NAMALWA (cell line): Measurements from ENCODE around the gene CBX4.

Experiments
- DNase-seq: peaks from one replicate; pipeline ENCODE4 v3.0.0-alpha.2; 2015; ENCODE audit warnings: low spot score

Gene CBX4

DNA sequence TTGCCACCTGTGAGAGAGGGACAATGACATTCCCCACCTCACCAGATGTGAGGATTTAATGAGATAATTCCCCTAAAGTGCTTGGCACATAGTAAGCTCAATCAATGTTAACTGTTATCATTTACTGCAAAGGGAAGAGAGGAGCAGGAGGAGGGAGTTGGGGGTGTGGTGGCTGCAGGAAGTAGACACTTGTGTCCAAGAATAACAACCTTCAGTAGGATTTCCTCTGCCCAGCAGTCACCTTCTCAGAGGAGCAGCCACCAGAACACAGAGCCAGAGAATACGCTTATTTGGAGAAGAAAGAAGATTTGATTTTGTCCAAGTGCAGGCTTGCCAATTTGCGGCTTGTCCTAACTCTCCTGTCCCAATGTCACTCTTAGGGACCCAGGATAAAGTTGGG lies 10.2 kb downstream of the CBX4 start:
- DNase-seq, result no peak

DNA sequence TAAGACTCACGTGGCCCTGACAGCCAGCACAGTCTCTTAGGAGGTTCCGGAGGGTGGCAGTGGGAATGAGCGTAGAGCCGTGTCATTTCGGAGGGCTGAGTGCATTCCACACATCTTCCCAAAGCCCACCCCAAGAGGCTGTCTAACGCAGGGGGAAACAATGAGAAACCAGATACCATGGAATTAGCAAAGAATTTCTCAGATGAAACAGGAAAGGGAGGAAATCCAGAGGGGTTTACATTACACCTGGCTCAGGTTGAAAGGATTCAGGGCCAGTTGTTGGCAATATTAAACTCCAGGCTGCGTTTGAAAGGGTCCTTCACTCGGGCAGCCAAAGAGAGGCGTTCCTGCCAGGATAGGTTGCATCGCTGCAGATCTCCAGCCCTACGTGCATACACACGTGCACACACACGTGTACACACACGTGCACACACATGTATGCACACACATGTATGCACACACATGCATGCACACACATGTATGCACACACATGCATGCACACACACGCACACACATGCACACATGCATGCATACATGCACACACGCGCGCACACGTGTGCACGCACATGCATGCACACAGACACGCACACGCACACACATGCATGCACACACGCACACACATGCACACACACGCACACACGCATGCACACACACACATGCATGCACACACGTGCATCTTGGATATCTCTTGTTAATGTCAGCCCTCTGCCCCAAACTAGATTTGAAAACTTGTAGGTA lies 12.2 kb downstream of the CBX4 start:
- no peak for DNase-seq

DNA sequence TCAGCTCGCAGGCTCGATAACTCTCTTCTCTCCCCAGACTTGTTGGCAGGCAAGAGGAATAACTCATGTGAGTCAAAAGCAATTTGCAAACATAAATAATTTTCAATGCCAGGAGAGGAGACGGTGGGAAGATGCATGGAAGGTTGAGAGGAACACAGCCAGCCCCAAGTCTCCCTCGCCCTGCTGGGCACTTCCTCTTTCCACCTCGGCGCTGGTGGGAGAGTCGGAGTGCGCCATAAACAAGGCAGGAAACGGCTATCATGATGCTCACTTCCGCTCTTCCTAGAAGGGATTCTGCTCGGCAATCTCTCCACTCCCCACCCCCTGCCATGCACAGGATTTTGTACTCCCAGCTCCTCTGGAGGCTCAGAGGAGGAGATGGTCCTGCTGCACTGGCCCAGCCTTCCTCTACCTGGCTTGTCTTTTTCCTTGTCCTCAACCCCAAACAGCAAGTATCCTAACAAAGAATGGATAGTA lies 13.0 kb downstream of the CBX4 start:
- no peak for DNase-seq

DNA sequence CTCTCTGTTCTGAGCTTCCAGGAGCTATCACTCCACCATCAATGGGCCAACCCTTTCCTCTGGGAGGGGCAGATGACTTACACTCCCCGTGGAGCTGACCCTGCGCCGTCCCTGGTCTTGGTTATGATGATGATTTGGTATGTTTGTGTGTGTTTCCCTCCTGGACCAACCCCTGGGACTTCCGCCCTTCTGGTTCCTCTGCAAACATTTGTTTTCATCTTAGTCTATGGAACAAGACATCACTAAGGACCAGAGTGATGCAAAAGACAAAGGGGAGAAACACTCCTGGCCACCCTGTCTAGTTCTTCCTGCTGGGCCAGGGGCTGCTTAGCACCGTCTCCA lies 13.7 kb downstream of the CBX4 start:
- no peak for DNase-seq

DNA sequence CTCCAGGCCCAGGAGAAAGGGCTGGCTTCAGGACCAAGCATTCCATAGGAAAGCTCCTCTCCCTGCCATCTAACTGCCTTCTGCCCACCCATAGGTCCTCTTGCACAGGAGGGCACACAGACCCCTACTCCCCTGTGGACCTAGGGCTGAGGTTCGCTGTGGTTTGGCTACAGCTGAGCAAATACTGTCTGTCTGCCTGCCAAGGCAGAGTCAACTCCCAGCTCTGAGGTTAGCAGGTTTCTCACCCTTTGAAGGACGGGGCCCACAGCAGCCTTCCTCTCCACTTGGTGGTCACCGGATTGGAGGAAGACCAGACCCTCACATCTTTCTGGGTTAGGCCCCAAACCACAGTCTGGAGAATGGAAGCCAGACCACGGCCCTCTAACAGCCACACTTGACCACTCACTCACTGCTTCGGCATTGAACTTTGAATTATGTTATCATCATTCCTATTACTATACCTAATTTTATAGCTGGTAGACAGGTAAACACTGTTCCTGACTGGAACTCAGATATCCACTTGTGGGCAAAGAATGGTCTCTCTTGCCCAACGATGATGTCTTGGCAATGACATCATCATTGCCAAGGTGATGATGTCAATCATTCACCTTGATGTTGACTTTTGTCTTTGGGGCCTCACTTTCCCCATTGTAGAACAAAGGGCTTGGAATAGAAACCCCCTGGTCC lies 14.2 kb downstream of the CBX4 start:
- no peak for DNase-seq

DNA sequence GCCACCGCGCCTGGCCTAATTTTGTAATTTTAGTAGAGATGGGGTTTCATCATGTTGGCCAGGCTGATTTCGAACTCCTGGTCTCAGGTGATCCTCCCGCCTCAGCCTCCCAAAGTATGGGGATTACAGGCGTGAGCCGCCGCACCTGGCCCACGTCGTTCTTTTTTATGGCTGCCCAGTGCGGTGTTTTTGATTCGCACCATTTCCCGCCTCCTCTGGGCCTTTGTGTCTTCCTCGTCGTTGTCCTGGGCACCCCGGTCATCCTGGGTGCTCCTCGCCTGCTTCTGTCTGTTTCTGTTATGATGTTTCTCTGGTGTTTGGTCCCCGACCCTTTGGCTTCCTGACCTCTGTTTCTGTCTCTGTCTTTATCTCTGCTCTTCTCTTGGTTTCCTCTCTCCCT lies 15.0 kb downstream of the CBX4 start:
- DNase-seq, result no peak

DNA sequence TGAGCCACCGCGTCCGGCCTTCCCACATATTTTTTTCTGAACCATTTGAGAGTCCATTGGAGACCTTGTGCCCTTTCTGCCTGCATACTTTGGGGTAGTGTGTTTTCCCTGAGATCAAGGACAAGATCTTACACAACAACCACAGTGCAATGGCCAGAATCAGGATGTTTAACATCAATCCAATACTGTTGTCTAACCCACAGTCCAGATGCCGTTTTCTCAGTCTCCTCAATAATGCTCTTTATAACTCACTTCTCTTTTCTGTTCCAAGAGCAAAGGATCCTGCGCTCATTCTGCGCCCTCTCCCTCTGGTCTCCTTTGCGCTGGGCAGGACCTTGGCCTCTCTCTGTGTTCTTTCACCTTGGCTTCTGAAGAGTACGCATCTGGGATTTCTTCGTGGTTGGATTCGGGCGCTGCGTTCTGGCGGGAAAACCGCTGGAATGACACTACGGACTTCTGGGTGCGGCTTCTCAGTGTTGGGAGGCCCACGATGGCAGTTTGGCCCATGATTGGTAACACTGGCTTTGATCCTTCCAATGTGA lies 16.6 kb downstream of the CBX4 start:
- DNase-seq, result no peak

DNA sequence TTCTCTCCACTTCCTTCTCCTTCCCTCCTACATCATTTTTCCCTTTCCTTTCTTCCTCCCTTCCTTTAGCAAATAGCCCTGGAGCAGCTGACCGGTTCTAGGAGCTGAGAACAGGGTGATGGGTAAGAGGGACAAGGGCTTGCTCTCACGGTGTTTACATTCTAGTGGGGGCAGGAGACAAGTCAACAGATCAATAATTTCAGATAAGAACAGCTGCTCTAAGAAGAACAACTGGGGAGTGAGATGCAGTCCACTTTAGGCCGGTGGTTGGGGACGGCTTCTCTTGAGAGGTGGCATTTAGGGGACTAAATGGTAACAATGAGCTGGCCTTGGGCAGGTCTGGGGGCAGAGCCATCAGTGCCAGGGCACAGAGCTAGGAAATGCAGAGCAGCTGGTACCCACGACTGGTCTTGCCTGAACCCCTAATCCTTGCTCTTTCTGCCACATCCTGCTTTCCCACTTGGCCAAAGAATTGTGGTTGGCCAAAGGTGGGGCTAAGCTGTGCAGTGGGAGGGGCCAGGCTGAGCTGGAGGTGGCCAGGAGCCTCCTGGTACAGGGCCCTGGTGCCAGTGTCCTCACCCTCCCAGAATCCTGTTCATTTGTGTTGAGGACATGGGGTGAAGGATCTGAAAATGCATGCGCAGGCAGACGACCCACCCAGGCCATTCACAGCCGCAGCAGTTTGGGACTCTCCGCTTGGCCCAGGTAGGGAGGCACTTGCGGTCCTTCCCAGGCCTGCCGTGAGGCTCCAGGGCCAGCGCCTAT lies 17.7 kb downstream of the CBX4 start:
- no peak for DNase-seq

DNA sequence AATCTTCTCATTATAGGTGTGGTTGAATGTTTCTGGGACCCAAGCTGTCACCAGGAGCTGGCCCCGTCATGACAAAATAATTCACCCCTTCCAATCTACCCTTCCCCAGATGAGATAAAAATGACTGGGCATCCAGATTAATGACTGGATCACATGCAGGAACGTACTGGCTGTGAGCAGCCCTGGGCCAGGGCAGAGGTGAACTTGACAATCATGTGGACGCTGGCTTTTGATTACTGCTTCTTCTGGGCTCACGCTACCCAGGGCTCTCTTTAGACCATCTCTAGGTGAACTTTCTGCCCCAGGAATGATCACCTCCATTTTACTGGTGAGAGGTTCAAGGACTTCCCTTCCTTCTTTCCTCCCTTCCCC lies 18.3 kb downstream of the CBX4 start:
- no peak for DNase-seq

DNA sequence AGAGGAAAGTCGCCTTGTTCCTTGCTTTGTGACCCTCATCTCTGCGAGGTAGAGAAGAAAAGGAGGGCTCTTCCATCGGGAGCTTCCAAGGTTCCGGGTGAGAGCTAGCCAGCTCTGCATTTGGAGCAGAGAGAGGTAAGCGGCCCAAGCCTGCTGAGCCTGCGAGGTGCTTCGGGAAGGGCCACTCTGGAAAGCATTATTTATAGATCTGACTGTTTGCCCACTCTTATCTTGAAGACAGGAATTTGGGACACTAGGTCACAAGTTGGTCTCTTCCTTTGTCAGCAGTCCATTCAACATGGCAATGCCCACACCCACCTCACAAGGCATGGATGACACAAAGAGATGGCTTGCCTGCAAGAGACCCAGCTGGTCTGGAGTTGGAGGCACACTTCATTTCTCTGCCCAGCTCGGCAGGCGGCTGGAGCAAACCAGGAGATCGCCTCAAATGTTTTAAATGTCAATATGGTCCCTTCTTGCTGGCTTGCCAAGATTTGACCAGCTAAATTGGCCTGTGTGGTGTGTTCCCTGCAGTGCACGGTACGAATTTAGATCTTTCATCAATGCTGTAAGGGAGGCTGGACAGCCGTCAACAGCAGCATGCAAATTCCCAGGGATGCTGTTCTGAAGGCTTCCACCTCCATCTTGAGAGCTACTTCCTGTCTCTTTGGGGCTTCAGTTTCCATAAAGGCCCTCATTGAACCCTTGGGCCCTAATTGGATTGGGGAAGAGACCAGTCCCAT lies 19.5 kb downstream of the CBX4 start:
- DNase-seq, result no peak

DNA sequence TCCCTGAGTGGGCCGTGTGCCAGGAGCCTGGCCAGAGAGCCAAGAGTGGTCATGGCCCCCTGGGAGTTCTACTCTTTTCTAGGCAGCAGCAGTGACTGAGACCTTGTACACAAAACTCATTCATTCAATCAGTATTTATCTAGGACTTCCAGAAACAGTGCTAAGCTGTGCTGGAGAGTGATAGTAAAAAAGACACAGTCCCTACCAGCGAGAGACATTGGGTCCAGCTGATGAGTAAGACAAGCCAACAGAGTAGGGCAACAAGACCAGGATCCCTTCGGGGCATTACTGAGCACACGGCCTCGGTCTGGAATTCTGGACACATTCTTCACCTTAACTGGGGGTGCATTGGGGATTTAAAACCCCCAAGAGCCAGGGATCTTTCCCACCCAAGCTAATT lies 20.2 kb downstream of the CBX4 start:
- no peak for DNase-seq

DNA sequence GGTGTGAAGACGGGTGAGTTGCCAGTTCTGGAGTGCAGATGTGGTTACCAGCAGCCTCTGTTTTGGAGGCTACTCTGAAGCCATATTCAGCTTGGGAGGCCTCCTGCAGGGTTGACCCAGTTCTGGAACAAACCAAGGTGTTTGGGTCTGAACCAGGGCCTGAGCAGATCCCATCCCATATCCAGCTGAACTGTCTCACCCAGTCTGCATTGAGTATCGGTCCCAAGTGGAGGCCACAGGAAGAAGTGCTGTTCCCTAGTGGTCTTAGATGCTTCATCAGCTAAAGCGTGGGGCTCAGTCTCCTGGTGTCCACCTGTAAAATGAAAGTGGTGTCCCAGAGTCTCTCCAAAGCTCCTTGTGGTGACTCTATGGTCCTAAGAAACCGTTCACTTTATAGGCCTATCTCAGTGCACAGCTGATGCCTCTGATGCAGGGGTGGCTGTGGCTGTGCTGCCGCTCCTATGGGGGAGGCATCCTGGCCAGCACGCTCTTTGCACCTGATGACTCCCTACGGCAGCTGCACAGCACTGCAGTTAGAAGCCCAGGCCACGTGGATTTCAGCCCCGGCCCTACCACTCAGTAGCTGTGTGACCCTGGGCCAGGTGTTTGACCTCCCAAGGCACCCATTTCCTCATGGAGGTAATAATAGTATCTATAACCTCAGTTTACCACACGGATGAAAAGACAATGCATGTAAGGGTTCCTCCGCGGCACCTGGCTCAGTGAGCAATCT lies 21.0 kb downstream of the CBX4 start:
- DNase-seq, result peak; percentile 66

DNA sequence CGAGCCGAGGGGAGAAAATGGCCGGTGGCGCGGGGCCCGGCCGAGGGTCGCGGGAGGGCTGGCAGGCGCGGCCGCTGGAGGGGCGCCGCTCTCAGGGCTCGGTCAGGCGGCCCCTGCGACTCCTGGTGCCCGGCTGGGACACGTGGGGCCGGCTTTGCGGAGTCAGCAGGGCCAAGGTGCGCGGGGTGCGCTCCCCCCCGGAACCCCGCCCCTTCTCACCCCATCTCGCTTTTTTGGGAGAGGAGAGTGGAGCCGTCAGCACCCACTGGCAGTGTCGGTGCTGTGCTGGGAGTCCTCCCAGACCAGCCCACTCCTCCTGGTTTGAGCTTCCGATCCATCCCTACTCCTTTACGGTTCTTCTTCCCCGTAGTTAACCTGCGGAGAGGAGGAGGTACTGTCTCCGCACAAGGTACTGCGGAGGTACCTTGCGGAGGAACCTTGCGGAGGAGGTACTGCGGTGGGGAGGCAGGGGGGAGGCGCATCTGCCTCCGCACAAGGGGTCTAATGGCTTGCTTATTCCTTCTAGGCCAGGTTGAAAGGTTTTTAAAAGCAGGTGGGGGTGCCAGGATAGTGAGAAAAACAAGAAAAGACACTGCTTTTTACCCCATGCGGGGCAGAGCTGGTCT lies 23.3 kb downstream of the CBX4 start:
- no peak for DNase-seq

DNA sequence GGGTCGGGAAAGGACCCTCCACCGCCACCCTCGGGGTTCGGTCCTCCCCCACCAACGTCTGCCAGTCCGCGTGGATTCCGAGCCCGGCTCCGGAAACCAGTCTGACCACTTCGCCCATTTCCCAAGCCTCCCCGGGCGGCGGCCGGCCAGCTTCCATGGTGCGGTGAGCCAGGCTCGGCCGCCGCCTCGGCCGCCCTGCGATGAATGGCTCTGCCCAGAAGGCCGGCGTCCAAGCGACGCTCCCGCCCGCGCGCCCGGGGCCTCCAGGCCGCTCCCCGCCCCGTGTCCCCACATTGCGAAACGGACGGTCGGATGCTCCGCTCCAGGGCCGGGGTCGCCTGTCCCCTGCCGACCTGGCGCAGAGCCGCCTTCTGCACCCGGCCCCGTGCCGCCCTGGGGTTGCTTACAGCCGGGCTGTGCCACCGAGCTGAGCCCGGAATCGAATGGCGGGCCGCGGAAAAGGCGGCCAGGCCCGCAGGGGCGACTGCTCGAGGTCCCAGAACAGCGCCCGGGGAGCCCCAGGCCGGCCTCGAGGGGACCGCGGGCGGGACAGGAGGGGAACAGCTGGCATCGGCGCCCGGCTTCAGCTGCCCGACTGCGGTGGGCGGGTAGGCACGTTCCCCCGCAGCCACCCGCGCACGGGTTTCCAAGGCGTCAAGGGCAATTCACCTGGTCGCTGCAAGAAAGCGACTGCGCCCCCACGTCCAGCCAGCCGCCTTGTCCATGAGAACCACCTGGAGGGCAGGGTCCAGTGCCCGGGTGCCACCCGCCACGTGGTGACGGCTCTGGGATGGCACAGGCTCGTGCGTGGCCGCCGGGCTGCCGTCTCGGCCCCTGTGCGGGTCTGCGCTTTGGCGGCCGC lies 24.0 kb downstream of the CBX4 start:
- no peak for DNase-seq

DNA sequence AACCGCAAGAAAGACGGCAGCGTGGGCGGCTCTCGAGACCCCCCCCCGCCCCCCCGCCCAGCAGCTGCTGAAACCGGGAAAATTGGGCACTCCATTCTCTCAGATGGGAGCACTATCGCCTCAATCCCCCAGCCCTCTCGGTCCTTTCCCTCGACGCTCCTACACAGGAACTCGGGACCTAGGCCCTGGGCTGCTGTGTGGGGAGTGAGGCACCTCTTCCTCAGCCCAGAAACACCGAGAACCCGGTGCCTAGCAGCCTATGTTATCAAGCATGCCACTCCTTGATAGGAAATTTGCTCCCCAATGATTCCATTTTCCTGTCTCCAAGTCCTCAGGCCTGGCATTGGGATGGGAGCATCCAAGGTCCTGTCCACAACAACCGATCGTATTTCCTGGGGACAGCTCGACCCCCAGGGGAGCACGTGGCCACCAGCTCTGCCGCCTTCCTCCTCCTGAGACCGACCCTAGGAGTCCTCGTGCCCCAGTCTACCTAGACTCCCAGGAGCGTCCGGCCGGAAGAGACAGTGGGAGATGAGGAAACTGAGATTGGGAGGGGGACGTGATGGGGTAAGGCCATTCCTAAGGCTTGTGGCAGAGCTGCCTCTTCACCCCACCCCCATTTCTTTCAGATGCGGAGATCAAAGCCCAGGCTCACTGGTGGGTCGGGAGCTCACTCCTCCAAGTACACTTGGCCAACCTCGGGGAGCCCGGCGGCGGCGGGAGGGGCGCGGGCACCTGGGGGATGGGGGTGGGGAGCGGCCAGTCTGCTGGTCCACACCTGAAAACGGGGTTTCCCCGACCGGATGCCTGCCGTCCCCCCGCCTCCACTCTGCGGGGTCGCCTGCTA lies 24.9 kb downstream of the CBX4 start:
- DNase-seq, result no peak

DNA sequence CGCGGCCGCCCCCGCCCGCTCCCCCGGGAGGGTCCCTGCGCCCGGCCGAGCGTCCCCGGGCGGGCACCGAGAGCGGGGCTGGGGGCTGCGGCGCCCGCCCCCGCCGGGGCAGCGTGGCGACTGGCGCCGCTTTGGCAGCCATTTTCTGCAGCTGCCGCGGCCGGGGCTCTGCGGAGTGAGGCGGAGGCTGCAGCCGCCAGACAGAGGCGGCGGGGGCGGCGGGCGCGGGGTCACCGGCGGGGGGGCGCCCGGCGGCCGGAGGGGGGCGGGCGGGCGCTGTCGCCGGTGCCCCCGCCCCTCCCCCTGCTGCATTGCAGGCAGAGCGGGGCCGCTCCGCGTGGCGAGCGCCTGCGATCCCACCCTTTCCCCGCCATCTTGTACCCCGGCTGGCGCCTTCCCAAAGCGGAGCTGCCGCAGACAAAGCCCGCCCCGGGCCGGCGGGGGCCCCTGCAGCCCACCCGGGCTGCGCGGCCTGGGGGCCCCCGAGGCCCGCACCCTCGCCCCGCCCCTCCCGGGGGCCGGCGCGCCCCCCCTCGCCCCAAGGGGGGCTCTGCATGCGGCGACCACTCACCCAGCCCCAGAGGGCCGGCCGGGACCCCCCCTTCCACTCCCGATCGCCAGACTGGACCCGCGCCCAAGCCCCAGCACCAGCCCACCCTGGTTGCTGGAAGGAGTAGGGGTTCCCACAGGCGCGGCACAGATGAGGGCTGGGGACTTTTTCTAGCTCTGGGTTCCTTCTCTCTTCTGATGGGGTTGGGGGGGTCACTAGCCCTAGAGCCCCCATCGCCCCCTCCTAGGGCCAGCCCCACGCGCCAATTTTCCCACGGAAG lies 25.7 kb downstream of the CBX4 start:
- DNase-seq, result no peak

DNA sequence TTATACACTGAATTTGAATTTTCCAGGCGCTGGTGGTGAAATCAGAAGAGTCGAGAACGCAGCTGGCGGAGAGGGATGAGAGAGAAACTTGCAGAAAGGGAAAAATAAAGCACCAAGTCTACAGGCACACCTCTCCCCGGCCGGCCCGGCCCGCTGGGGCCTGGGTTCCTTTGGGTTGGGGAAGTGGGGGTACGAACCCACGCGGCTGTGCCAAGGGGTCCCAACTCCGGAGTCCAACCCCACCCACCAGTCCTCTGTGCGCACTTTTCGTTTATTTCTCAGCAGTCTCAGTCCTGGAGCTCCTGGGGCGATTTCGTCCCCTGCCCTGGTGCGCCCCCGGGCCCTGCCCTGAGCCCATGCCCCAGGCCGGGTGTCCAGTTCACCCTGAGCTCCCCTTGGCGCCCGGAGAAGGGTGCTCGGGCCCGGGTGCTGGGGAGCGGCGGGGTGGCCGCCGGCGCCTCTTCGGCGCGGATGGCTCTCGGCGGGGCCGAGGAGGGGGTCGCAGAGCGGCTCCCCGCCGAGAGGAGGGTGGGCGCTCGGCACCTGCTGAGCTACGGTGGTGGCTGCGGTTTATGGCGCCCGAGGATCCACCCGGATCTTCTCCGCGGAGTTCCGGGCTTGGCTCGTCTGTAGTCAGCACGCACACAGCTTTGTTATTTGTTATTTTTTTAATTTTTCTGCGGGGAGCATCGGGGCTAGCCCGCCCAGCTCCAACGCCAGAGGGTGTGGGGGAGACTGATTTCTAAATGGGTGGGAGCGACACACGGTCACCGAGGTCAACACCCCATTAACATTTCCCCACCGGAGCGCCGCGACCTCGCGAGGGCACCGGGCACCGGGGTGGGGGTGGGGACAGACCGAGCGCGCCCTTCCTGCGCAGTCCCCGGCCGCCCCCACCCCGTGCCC lies 26.6 kb downstream of the CBX4 start:
- no peak for DNase-seq
